Nephron progenitor cell (in vitro differentiated cells): Measurements from ENCODE around the gene TUBB4B.

ENCODE experiments used
- DNase-seq: peaks from one replicate; pipeline ENCODE4 v3.0.0; 2021
- H3K27ac Mint-ChIP-seq: 2 replicates; pipeline ENCODE4 v1.8.0; 2021; ENCODE audit warnings: mild to moderate bottlenecking, moderate library complexity, mixed read lengths
- H3K27me3 Mint-ChIP-seq: 2 replicates; pipeline ENCODE4 v1.8.0; 2021; ENCODE audit warnings: mild to moderate bottlenecking, low read depth, mixed read lengths; ENCODE audit not compliant: poor library complexity
- H3K36me3 Mint-ChIP-seq: 2 replicates; pipeline ENCODE4 v1.8.0; 2021; ENCODE audit warnings: low read depth, mixed read lengths
- H3K4me1 Mint-ChIP-seq: 2 replicates; pipeline ENCODE4 v1.8.0; 2021; ENCODE audit warnings: mixed read lengths
- H3K4me3 Mint-ChIP-seq: 2 replicates; pipeline ENCODE4 v1.8.0; 2021; ENCODE audit warnings: mild to moderate bottlenecking, moderate library complexity, mixed read lengths
- H3K9me3 Mint-ChIP-seq: 2 replicates; pipeline ENCODE4 v1.8.0; 2021; ENCODE audit warnings: mild to moderate bottlenecking, moderate library complexity, mixed read lengths
- TF ChIP-seq, protein P1 (sequence below): fragments of 200-600 bp; sonication (generic); IDR thresholded peaks from 2 replicates; pipeline ENCODE4 v1.5.0; 2021; ENCODE audit warnings: antibody characterized with exemption

Gene TUBB4B

GRCh38 chr9:137263506-137263905, 22.4 kb downstream of the TUBB4B start:
- Mint-ChIP-seq H3K36me3 (peaks cover 31% of the 10 kb centered on the region), H3K4me3 (no peak overlapping the region), H3K27me3 (no peaks in the 10 kb centered on the region), H3K9me3 (peaks cover 6% of the 10 kb centered on the region), H3K27ac (no peak overlapping the region), H3K4me1 (peaks cover 3% of the 10 kb centered on the region)
- DNase-seq, result no peak
- TF ChIP-seq, protein P1, sequence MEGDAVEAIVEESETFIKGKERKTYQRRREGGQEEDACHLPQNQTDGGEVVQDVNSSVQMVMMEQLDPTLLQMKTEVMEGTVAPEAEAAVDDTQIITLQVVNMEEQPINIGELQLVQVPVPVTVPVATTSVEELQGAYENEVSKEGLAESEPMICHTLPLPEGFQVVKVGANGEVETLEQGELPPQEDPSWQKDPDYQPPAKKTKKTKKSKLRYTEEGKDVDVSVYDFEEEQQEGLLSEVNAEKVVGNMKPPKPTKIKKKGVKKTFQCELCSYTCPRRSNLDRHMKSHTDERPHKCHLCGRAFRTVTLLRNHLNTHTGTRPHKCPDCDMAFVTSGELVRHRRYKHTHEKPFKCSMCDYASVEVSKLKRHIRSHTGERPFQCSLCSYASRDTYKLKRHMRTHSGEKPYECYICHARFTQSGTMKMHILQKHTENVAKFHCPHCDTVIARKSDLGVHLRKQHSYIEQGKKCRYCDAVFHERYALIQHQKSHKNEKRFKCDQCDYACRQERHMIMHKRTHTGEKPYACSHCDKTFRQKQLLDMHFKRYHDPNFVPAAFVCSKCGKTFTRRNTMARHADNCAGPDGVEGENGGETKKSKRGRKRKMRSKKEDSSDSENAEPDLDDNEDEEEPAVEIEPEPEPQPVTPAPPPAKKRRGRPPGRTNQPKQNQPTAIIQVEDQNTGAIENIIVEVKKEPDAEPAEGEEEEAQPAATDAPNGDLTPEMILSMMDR, result no peak

- Mint-ChIP-seq H3K4me1 (peaks cover 7% of the 10 kb centered on the region), H3K36me3 (peaks cover 30% of the 10 kb centered on the region), H3K27ac (no peak overlapping the region), H3K9me3 (peaks cover 6% of the 10 kb centered on the region), H3K4me3 (no peak overlapping the region), H3K27me3 (no peaks in the 10 kb centered on the region)
- TF ChIP-seq, protein P1, result no peak
- DNase-seq, result no peak
These were observed 23.0 kb downstream of the TUBB4B start for GRCh38 chr9:137264067-137264466.

DNA sequence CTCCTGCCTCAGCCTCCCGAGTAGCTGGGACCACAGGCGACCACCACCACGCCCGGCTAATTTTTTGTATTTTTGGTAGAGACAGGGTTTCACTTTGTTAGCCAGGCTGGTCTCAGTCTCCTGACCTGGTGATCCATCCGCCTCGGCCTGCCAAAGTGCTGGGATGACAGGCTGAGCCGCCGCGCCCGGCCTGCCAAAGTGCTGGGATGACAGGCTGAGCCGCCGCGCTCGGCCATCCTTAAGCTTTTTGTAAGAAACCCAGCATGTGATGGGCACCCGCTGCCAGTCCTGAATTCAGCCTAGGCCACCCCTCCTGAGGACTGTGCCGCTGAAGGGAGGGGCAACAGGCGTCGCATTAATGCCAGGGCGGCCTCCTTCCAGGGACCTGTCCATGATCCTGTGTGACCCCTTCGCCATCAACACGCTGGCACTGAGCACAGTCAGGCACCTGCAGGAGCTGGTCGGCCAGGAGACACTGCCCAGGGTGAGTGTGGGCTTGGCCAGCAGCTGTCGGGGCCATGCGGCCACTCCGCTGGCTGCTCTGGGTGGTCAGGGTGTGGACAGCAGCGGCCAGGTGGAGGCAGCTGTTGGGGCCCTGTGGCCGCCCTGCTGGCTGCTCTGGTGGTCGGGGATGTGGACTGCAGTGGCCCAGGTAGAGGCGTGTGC, 24.5 kb downstream of the TUBB4B start:
- no peak overlapping the region for H3K4me3 Mint-ChIP-seq

GRCh38 chr9:137266162-137266527, 25.1 kb downstream of the TUBB4B start:
- H3K4me3 Mint-ChIP-seq, result no peak overlapping the region
- H3K36me3 Mint-ChIP-seq, result peaks cover 31% of the 10 kb centered on the region
- H3K4me1 Mint-ChIP-seq, result peaks cover 7% of the 10 kb centered on the region
- H3K9me3 Mint-ChIP-seq, result peaks cover 6% of the 10 kb centered on the region
- TF ChIP-seq, protein P1, result no peak
- no peak for DNase-seq
- no peaks in the 10 kb centered on the region for H3K27me3 Mint-ChIP-seq
- H3K27ac Mint-ChIP-seq, result no peak overlapping the region

More for the DNA sequence above, 24.5 kb downstream of the TUBB4B start:
- Mint-ChIP-seq H3K4me1 (peaks cover 7% of the 10 kb centered on the region), H3K36me3 (peaks cover 35% of the 10 kb centered on the region), H3K27ac (no peak overlapping the region), H3K27me3 (no peaks in the 10 kb centered on the region), H3K9me3 (peaks cover 6% of the 10 kb centered on the region)
- DNase-seq, result no peak
- TF ChIP-seq, protein P1, result no peak

GRCh38 chr9:137266585-137267453, 25.7 kb downstream of the TUBB4B start:
- no peak overlapping the region for H3K4me3 Mint-ChIP-seq
- H3K27ac Mint-ChIP-seq, result no peak overlapping the region
- H3K27me3 Mint-ChIP-seq, result no peaks in the 10 kb centered on the region
- TF ChIP-seq, protein P1, result no peak
- no peak for DNase-seq
- peaks cover 29% of the 10 kb centered on the region for H3K36me3 Mint-ChIP-seq
- peaks cover 7% of the 10 kb centered on the region for H3K4me1 Mint-ChIP-seq
- peaks cover 1% of the 10 kb centered on the region for H3K9me3 Mint-ChIP-seq
